HepG2 (cell line): ENCODE measurements around the gene YPEL4. TPM values are rescaled to one million over a fixed set of nuclear protein-coding genes. Genes with fewer than 3 reads are reported as not detected.

ENCODE experiments used
- CREB1 ChIP-seq, 2 experiments: fragments of 450-650 bp in 1 of 2; IDR thresholded peaks; 2 replicates each; pipeline ENCODE4 v1.6.1; 2016 to 2017; ENCODE audit warnings: control low read depth in 1 of 2, mild to moderate bottlenecking in 1 of 2, missing compliant biosample characterization in 1 of 2, missing genetic modification characterization in 1 of 2
- CREM ChIP-seq, 2 experiments: sonication (generic) in 1 of 2; formaldehyde crosslinking in 1 of 2; IDR thresholded peaks; 2 replicates each; pipeline versions ENCODE4 v1.4.0 to v1.6.1; 2016 to 2020; ENCODE audit warnings: antibody characterized with exemption in 1 of 2, mild to moderate bottlenecking in 1 of 2, missing genetic modification reagents in 1 of 2
- CTCF ChIP-seq: sonication (generic); formaldehyde crosslinking; IDR thresholded peaks from 2 replicates; pipeline ENCODE4 v1.5.0; 2020; ENCODE audit warnings: mild to moderate bottlenecking, missing genetic modification reagents, moderate library complexity
- DRAP1 ChIP-seq: IDR thresholded peaks from 2 replicates; pipeline ENCODE4 v1.6.1; 2016; ENCODE audit warnings: missing genetic modification reagents, missing compliant biosample characterization
- HOXA5 ChIP-seq: sonication (generic); formaldehyde crosslinking; IDR thresholded peaks from 2 replicates; pipeline ENCODE4 v1.4.0; 2020; ENCODE audit warnings: missing genetic modification reagents
- POLR2AphosphoS2 ChIP-seq: IDR thresholded peaks from 2 replicates; pipeline ENCODE4 v1.6.1; 2011; ENCODE audit warnings: low read depth, low read length, improper control_type of control experiment
- ZMYM2 ChIP-seq: sonication (generic); formaldehyde crosslinking; IDR thresholded peaks from 2 replicates; pipeline ENCODE4 v1.8.0; 2022; ENCODE audit warnings: mild to moderate bottlenecking, missing genetic modification reagents
- ZNF234 ChIP-seq: sonication (generic); formaldehyde crosslinking; conservative IDR thresholded peaks from 2 replicates; pipeline ENCODE4 v1.5.1; 2020; ENCODE audit warnings: mild to moderate bottlenecking, missing genetic modification reagents
- ZNF263 ChIP-seq: sonication (generic); formaldehyde crosslinking; IDR thresholded peaks from 2 replicates; pipeline ENCODE4 v1.4.0; 2020; ENCODE audit warnings: missing genetic modification reagents
- ZNF530 ChIP-seq: sonication (generic); formaldehyde crosslinking; IDR thresholded peaks from 2 replicates; pipeline ENCODE4 v1.5.0; 2020; ENCODE audit warnings: low read depth, mild to moderate bottlenecking, missing genetic modification reagents
- ZNF562 ChIP-seq: sonication (generic); formaldehyde crosslinking; IDR thresholded peaks from 2 replicates; pipeline ENCODE4 v1.8.0; 2022; ENCODE audit warnings: missing genetic modification reagents, borderline replicate concordance
- ZNF597 ChIP-seq: sonication (generic); formaldehyde crosslinking; IDR thresholded peaks from 2 replicates; pipeline ENCODE4 v1.5.0; 2020; ENCODE audit warnings: missing genetic modification reagents
- ZNF772 ChIP-seq: sonication (generic); formaldehyde crosslinking; IDR thresholded peaks from 2 replicates; pipeline ENCODE4 v1.5.0; 2020; ENCODE audit warnings: mild to moderate bottlenecking, missing genetic modification reagents
- ZNF841 ChIP-seq: sonication (generic); formaldehyde crosslinking; IDR thresholded peaks from 2 replicates; pipeline ENCODE4 v1.8.1; 2023; ENCODE audit warnings: missing genetic modification reagents, borderline replicate concordance
- polyA plus RNA-seq, 8 experiments: library from polyadenylated mRNA; depleted of rRNA in 3 of 8; stranded (reverse) in 7 of 8; unstranded in 1 of 8; fragments of >200 nt; fragmentation: Illumina TruSeq in 4 of 8; extraction: Trizol in 4 of 8; gene quantifications; 2 replicates each; pipeline versions ENCODE4 v1.2.1 to v1.2.3, GENCODE V29; 2011 to 2016; ENCODE audit warnings: low read depth in 4 of 8, missing spikeins in 1 of 8, mixed read lengths in 1 of 8; ENCODE audit not compliant: insufficient read depth in 1 of 8
- total RNA-seq, 5 experiments: library from RNA; depleted of rRNA; stranded (reverse); fragments of >200 nt; fragmentation: Illumina TruSeq; extraction: Trizol; gene quantifications; 2 replicates each; pipeline ENCODE4 v1.2.3, GENCODE V29; 2016; ENCODE audit warnings: low read depth in 1 of 5
- TF ChIP-seq, protein P1 (sequence below): sonication (generic); formaldehyde crosslinking; IDR thresholded peaks from 2 replicates; pipeline ENCODE4 v1.5.0; 2020; ENCODE audit warnings: mild to moderate bottlenecking, missing genetic modification reagents, borderline replicate concordance

Gene YPEL4
- total and polyA plus RNA-seq, 2 of the 13 experiments (the other 11 are each of a cell fraction or from before 2014, with no cell fraction given): 0.04 TPM; not detected in 1

GRCh38 chr11:57668434-57668782, 18.7 kb upstream of the YPEL4 start (continued):
- TF ChIP-seq, protein P1, sequence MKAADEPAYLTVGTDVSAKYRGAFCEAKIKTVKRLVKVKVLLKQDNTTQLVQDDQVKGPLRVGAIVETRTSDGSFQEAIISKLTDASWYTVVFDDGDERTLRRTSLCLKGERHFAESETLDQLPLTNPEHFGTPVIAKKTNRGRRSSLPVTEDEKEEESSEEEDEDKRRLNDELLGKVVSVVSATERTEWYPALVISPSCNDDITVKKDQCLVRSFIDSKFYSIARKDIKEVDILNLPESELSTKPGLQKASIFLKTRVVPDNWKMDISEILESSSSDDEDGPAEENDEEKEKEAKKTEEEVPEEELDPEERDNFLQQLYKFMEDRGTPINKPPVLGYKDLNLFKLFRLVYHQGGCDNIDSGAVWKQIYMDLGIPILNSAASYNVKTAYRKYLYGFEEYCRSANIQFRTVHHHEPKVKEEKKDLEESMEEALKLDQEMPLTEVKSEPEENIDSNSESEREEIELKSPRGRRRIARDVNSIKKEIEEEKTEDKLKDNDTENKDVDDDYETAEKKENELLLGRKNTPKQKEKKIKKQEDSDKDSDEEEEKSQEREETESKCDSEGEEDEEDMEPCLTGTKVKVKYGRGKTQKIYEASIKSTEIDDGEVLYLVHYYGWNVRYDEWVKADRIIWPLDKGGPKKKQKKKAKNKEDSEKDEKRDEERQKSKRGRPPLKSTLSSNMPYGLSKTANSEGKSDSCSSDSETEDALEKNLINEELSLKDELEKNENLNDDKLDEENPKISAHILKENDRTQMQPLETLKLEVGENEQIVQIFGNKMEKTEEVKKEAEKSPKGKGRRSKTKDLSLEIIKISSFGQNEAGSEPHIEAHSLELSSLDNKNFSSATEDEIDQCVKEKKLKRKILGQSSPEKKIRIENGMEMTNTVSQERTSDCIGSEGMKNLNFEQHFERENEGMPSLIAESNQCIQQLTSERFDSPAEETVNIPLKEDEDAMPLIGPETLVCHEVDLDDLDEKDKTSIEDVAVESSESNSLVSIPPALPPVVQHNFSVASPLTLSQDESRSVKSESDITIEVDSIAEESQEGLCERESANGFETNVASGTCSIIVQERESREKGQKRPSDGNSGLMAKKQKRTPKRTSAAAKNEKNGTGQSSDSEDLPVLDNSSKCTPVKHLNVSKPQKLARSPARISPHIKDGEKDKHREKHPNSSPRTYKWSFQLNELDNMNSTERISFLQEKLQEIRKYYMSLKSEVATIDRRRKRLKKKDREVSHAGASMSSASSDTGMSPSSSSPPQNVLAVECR (CRISPR knock-in tag): peak; percentile 61; the same call in 1 of the 2 replicates
- TF ChIP-seq ZNF597 (CRISPR knock-in tag) (no peak), ZNF263 (CRISPR knock-in tag) (peak; percentile 86), HOXA5 (0 out of 2 replicates have a peak, but pooled peaks have one; percentile 16), ZMYM2 (CRISPR knock-in tag) (no peak), CREM (IDR thresholded peaks at IDR 0.05) (no peak), CREM (CRISPR knock-in tag; IDR thresholded peaks at IDR 0.05) (no peak), ZNF562 (CRISPR knock-in tag) (no peak), DRAP1 (CRISPR knock-in tag) (no peak), CREB1 (IDR thresholded peaks at IDR 0.05) (no peak), CREB1 (CRISPR knock-in tag; IDR thresholded peaks at IDR 0.05) (no peak), ZNF772 (no peak), CTCF (CRISPR knock-in tag) (no peak), POLR2AphosphoS2 (no peak), ZNF841 (CRISPR knock-in tag) (no peak), ZNF234 (0 out of 2 replicates have a peak, but pooled peaks have one; percentile 58), ZNF530 (CRISPR knock-in tag) (0 out of 2 replicates have a peak, but pooled peaks have one; percentile 2)
